NCI-H2227 (cell line): ENCODE data around the gene ATP13A2.
A peak's percentile ranks its signal among the peaks of the same experiment; 100 is the strongest.

Experiments
- DNase-seq: peaks from one replicate; lab custom pipeline; 2025; ENCODE audit not compliant: unreplicated experiment; lab: John Stamatoyannopoulos, UW

The ATP13A2 gene

DNA sequence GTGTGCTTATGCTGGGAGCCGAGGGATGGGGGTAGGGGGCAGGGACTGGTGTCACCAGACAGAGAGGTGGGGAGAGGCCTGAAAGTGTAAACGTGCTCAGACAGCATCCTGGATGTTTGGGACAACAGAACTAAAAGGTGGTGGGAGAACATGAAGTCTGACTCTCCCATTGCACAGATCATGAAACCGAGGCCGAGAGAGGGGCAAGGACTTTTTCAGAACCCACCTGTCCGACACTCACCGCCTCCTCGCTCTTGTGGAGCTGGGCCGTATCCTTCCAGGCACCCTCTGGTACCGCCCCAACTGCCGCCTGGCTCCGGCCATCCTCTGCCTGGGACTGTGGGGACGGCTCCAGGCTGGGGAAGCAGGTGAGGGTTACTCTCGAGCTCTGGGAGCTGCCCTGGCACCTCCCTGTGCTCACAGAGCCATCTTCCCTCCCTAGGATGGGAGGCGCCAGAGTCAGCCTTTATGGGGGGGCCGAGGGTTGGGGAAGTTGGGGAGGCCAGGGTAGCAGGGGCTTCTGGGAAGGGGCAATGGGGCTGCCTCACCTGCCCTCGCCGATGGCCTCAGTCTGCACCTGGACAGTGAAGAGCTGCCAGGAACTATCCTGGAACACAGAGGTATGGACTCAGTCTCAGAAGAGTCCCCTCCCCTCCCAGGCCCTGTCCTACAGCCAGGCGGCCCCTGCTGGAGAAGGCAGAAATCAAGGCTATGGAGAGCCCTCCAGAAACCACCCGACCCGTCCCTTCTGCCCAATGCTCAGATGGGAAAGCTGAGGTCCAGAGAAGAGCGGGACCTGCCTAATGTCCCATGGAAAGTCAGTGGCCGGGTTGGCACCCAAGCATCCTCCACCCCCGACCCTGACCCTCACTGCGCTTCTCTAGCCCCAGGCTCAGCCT lies 7.0 kb downstream of the ATP13A2 start:
- no peak for DNase-seq

DNA sequence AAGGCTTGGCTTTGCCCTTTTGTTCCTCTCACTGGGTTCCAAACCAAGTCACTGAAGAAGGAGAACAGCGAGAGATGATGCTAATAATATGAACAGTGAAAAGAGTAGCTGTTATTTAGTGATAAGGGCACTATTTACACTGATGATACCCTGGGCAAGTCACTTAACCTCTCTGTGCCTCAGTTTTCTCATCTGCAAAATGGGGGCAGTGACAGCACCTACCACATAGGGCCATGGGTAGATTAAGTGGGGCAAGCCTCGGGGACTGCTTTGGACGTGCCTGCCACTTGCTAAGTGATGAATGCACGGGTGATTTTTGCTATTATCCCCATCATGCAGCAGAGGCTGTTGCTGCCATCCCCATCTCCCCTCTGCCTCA lies 9.2 kb downstream of the ATP13A2 start:
- no peak for DNase-seq

DNA sequence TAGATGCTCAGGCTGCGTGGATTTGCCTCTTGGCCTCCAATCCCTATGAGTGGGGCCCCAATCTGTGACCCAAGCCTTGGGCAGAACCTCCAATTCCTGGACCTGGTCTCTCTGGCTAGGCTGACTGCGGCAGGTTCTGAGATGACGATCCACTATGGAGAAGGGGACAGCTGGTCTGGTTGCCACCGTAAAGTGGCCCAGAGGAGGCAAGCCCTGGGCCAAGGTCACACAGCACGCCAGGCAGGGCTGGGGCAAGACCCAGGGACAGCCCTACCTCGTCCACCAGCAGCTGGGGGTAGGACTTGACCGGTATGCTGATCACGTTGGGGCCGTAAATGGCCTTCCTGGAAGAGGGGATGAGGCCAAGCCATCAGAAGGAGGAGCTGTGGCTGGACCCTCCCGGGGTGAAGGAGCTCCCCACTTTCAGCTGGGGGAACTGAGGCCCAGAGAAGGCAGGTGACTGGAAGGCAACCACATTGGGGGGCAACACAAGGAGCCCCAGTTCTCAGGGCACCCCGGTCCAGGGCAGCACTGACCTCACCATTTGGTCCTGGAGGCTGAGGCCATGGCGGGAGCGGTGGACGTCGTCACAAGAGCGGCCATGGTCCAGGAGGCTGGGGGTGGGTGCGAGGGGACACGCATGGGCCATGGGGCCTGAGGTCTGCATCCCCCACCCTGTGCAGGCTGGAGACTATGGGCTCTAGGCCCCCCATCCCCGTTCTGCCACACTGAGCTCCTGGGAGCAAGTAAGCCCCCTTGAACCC lies 9.8 kb downstream of the ATP13A2 start:
- no peak for DNase-seq

DNA sequence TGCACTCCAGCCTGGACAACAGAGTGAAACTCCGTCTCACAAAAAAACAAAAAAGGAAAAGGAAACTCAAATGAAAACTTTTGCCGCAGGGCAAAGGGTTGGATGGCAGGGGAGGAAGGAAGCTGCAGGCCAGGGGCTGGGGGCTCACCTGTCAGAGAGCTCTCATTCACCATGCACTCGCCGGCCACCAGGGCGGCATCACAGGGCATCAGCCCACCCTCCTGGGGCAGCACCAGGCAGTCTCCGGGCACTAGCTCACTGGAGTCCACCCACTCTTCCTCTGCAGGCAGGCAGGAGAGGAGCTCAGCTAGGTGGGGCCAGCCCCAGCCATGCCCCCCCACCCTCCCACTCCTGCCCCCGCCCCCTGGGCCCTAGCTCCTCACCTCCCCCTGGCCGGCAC lies 11.9 kb downstream of the ATP13A2 start:
- no peak for DNase-seq

DNA sequence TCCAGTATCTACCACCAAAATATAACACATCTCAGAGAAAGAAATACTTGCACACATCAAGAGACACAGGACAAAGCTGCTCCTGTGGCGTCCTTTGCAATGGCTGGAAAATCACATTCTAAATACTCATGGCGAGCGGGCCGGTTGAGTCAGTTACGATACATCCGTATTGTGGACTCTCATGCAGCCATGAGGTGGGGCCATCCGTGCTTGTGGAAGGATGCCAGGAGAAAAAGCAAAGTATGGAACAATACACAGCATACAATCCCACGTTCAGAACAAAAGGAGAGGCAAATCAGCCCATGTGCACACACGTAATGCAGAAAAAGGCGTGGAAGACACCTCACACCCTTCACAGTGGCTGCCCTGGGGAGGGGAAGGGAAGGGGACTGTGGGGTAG lies 13.1 kb downstream of the ATP13A2 start:
- no peak for DNase-seq

DNA sequence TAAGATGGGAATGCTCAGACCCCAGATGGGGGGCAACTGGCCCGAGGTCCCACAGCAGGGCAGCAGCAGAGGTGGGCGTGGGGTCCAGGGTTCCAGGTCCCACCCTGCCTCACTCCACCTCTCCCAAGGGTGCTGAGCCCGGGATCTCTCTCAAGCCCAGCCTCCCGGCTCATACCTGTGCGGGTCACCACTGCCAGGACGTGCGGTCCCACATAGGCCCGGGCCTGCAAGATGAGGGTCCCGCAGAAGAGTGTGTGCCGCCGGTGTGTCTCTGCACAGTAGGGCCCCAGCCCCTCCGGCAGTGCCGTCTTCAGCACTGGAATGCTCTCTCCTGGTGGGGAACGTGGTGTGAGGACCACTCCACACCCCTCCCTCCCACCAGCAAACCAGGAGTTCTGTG lies 14.9 kb downstream of the ATP13A2 start:
- DNase-seq = no peak

DNA sequence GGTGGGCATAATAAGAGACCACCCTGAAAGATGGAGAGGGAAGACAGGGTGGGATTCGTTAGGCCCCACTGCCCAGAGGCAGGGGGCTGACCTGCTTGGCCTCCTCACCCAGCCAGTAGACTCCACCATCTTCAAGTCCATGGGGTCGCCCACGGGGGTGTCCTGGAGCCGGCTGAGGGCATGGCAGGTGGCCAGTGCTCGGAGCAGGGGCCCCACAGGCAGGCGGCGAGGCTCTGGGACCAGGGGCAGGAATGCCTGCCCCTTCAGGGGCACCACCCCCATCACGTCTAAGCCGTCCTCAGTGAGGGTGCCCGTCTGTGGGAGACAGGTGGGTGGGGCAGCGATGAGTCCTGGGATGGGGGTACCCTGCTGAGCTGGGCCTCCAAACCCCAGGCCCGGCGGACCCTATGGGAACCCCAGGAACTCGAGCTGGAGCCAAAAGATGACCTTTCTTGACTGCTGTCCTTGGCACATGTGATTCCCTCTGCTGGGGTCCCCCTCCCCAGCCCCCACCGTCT lies 18.1 kb downstream of the ATP13A2 start:
- DNase-seq = no peak

DNA sequence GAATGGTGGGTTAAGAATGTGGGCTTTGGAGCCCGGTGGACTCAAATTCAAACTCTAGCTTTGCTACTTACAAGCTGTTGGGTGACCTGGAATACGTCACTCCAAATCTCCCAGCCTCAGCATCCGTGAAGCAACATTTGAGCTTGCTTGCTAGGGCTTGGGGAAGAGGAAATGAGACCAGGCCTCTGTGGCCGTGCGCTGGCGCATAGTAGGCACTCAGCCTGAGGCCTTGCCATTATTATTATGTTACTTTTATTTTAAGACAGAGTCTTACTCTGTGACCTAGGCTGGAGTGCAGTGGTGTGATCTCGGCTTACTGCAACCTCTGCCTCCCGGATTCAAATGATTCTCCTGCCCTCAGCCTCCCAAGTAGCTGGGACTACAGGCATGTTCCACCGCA lies 19.1 kb downstream of the ATP13A2 start:
- DNase-seq = no peak

DNA sequence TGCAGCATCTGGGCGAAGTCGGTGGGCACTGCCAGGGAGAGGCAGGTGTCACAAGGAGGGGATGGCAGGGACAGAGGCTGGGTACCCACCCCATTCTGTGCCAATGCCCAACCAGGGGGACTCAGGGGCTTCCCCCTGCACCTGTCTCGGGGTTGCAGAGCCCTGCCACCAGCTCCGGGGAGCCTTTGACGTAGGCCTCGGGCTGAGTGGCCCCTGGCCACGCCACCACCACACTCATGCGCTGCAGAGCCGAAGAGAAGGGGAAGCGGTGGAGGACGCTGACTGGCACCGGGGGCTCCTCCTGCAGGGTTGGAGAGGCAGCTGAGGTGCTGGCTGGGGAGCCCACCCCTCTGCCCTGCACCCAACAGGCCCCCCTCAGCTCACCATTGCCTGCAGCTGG lies 19.6 kb downstream of the ATP13A2 start:
- DNase-seq = no peak

DNA sequence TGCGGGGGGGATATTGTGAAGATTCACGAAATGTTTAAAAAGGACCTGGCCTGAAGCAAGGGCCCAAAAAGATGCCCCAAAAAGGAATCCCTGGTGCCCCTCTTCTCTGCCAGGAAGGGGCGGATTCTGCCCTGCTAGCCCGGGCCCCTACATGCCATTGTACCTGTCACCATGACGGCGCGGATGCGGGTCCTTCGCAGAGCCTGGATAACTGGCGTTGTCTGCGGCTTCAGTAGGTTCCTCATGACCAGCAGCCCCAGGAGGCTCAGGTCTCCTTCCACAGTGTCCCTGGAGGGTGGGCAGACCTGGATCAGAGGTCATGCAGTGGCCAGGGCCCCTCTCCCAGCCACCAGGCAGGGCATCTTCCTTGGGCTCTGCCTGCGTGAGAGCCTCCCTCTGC lies 20.2 kb downstream of the ATP13A2 start:
- no peak for DNase-seq

DNA sequence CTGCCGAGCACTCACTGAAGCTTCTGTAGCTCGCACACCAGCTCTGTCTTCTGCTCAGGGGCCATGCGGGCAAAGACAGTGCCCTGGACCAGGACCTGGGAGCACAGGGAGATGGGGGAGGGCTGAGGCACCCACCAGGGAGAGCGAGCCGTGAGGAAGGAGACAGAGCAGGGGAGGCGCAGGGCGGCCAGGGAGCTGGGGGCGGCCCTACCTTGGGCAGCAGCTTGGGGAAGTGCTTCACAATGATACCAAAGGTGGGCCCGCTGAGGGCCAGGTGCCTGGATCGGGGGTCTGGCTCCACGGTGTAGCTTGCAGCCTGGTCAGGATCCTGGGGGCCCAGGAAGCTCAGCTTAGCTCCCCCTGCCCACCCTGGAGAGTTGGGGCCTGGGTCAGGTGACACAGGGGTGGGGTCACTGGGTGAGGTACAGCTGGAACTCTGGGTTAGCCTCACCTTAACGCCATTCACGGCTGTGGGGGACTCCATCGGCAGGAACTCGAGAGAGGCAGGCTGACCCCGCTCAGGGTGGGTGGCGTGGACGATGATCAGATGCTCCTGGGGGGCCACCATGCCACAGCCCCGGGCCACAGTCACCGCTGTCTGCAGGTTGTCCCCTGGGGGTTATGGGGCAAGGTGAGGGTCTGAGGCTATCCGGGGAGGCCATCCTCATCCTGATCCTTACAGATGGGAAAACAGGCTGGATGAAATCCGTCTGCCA lies 21.9 kb downstream of the ATP13A2 start:
- DNase-seq = no peak

DNA sequence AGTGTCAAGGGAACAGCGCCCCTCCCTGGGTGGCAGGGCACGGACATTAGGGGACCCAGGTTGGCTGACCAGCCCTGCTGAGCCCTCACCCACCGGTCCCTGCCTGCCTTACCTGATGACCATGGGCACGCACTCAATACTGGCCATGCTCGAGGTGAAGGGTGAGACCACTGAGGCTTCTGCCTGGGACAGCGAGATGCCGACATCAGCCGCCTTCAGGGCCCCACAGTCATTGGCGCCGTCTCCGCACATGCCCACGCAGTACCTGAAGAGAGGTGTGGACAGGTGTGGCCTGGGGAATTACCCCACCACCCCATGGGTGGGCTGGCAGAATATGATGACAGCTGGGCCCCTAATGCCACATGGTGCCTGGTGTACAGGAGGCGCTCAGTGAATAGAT lies 23.5 kb downstream of the ATP13A2 start:
- DNase-seq = no peak

DNA sequence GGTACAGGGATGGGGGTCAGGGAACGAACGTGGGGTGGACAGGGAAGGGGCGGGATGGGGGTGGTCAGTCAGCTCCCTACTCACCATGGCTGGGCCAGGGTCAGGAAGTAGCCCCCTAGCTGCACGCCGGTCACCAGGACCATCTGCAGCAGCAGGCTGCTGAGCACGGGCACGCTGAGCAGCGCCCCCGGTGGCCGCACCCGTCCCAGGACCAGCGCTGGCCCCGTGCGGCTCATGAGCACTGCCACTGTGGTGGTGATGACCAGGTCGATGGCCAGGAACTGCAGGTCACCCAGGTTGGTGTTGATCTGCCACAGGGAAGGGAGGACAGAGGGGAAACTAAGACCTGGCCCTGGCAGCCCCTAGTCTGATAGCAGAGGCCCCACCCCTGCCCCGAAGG lies 24.8 kb downstream of the ATP13A2 start:
- DNase-seq = no peak

DNA sequence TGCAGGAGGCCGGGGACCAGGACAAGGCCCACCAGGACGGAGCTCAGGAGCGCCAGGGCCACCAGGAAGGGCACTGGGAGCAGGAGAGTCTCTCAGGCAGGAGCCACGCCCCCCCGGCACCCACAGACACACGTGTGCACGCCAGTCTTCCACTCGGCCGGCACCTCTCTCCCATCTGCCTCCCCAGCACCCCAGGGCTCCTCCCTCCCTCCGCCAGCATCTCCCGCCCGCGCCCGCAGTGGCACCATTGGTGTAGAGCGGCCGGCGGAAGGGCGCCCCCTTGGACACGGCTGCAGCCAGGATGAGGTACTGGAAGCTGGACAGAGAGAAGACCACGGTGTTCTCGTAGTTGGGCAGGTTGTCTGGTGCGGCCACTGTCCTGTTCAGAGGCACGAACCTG lies 25.2 kb downstream of the ATP13A2 start:
- DNase-seq = no peak

DNA sequence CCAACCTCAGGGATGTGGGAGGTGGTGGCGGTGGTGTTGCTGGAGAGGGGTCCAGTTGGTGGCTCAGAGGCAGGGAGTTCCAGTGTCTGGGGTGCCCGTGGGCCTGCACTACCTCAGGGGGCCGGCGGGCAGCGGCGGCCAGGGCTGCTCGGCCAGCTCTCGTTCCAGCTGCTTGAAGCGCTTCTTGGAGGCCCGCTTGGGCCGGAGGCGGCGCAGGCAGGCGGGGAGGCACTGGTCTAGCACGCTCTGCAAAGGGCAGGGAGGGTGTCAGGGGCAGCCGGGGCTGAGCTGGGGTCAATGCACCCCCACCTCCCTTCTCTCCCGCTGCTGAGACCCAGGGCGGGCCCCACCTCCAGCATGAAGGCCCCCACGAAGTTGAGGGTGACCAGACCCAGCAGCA lies 25.6 kb downstream of the ATP13A2 start:
- no peak for DNase-seq

DNA sequence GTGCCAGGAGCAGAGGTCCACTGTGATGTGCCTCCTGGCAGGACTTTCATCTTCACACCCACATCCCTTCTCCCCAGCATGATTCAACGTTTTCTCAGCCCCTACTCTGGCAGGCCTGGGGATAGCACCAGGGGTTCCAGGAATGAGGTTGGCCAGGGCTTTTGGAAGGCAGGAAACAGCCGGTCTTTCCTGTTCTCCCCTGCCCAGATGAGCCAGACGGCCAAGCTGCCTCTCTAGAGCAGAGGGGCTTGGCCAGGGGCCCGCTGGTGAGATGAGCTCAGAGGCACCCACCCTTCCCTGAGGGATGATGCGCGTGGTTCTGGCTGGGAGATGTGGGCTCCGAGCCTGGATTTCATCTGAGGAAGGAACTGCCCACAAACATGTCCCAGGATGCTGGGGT lies 27.0 kb downstream of the ATP13A2 start:
- DNase-seq = no peak

DNA sequence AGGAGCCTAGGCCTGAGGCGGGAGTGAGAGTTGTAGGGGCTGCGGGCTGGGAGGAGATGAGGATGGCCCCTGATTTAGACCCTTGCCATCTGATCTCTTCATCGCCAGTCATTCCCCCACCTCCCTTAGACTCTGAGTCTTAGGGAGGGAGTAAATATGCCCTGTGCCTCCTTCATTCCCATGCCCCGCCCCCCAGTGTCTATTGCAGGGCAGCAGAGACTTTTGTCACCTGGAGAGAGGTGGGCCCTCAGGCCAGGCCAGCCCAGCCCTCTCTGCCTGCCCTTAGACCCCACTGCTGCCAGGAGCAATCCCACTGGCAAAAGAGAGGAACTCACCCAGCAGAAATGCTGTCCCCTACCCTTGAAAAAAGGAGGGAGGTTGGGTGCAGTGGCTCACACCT lies 28.1 kb downstream of the ATP13A2 start:
- DNase-seq = no peak

DNA sequence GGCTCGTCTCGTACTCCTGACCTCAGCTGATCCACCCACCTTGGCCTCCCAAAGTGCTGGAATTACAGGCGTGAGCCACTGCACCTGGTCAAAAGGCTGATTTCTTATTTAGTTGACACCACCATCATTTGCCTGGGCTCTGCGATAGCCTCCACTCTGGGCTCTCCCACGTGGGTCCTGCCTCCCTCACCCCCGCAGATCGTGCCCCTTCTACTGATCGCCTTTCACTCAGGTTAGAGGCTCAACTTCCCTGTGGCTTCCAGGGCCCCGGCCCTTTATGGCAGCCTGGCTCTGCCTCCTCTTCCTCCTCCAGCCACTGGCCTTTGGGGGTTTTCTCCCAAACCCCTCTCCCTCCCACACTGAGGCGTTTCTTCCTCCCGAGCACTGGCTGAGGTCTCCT lies 28.8 kb downstream of the ATP13A2 start:
- no peak for DNase-seq

DNA sequence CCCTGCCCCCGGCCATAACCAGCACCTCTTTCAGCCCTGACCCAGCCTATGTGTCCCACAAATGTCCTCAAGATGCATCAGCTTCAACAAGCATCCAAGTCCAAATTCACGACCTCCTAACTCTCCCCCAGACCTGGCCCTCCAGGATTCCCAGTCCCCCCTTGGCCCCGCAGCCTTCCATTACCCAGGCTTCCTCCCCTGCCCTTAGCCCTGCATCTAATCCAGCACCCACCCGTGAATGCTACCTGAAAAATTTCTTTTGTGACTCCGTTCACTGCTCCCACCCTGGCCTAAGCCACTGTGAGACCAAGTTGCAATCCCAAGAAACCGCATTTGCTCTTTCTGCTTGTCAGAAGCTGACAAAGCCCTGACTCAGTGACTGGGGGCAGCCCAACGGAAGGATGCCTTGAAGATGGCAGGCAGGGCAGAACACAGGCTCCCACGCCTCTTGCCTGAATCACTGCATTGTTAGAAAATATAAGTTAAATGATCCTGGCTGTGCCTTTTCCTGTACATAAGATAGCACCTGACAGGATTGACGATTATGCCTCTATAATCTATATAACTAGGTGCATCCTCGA lies 30.4 kb downstream of the ATP13A2 start:
- DNase-seq = no peak

DNA sequence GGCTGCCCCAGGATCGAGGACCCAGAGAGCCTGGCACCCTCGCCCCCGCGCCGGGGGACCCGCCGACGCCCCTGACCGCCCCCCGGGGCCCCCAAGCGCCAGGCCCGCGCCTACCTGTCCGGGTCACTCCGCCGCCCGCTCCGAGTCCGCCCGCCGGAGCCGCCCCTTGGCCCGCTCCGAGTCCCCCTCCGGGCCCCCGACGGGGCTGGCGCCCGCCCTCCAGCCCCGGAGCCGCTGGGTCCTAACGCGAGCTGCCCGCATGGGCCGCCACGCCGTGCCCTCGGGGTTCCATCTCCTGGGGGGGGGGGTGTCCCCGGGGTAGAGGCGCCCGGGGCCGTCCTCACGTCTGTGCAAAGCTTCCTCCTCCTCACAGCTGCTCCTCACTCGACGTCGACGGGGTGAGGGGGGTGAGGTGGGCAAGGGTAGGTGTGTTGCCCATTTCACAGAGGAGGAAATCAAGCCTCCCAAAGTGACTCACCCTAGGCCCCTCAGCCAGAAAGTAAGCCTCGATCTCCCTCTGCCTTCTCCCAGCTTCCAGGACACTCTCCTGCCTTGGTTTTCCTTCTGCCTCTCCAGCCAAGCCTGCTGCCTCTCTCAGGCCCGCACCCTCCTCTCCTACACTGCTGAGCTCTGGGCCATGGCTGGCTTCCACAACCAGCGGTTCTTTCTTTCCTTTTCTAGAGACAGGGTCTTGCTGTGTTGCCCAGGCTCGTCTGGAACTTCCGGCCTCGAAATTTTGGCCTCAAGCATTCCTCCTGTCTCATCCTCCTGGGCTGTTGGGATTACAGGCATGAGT lies 31.1 kb downstream of the ATP13A2 start, which contains the start of gene MFAP2:
MFAP2 (minus strand) TSS at position 148 of the 796 bp plus-strand sequence. CDS start 2,347 bp downstream, outside the sequence.
- DNase-seq = peak; percentile 54
